K562 (cell line): ENCODE measurements around the gene ERMP1. TPM values are rescaled to one million over a fixed set of nuclear protein-coding genes. Genes with fewer than 3 reads are reported as not detected.

ENCODE experiments used
- ATAC-seq: fragments of 200-7000 bp; cut with Tn5 transposase; 3 replicates; pipeline ENCODE4 v1.9.1; 2020; ENCODE audit warnings: moderate library complexity
- BruUV-seq: library from RNA; stranded (reverse); fragments of 400-500 nt; replicated peaks from 2 replicates; lab custom pipeline; 2021; lab: Mats Ljungman, UMichigan
- CTCF ChIA-PET: fragments of 300-600 bp; formaldehyde crosslinking; extraction: SDS; loops from one replicate; lab custom pipeline; 2021; ENCODE audit warnings: low intra/inter-chr PET ratio; lab: Yijun Ruan, JAX
- POLR2A ChIA-PET: fragments of 300-600, 350-650 bp; sonication (Branson Sonifier 250); formaldehyde crosslinking; extraction: SDS; loops from one replicate; lab custom pipeline; 2021; ENCODE audit warnings: antibody characterized with exemption, inconsistent platforms; lab: Yijun Ruan, JAX
- DNase-seq, 4 experiments: peaks; one replicate each; pipeline versions ENCODE4 v3.0.0 to v3.0.0-alpha.2; 2011 to 2018; ENCODE audit warnings: low spot score in 3 of 4, mixed read lengths in 3 of 4; ENCODE audit errors: extremely low read depth in 1 of 4
- FAIRE-seq: peaks from 2 replicates; lab custom pipeline; 2011; peaks lifted over from hg19 to GRCh38; lab: Jason Lieb, UNC
- H2AFZ ChIP-seq: 2 replicates; pipeline ENCODE4 v1.6.0; 2011; ENCODE audit warnings: low read depth, low read length, control low read depth, inconsistent platforms
- H3K27ac ChIP-seq: fragments of 200-600 bp; 3 replicates; pipeline ENCODE4 v1.8.0; 2011; ENCODE audit warnings: low read depth, mild to moderate bottlenecking, control low read depth, inconsistent platforms, low read length, moderate library complexity, mixed read lengths; ENCODE audit errors: extremely low read depth
- H3K27me3 ChIP-seq, 2 experiments: fragments of 300-600 bp in 1 of 2; 2 replicates in 1 of 2; 3 replicates in 1 of 2; pipeline versions ENCODE4 v1.6.0 to v1.8.0; 2011; ENCODE audit warnings: inconsistent platforms in 2 of 2, low read length in 2 of 2, mild to moderate bottlenecking in 1 of 2, mixed read lengths in 1 of 2, moderate library complexity in 1 of 2; ENCODE audit not compliant: control insufficient read depth in 2 of 2, insufficient read depth in 2 of 2
- H3K36me3 ChIP-seq: fragments of 300-600 bp; 3 replicates; pipeline ENCODE4 v1.8.0; 2011; ENCODE audit warnings: mild to moderate bottlenecking, low read length, inconsistent platforms; ENCODE audit not compliant: control insufficient read depth, insufficient read depth
- H3K4me1 ChIP-seq, 2 experiments: fragments of 200-600 bp in 1 of 2; replicated peaks in 1 of 2; 2 replicates in 1 of 2; 3 replicates in 1 of 2; pipeline versions ENCODE4 v1.5.1 to v1.8.0; 2011; ENCODE audit warnings: inconsistent platforms in 2 of 2, low read length in 2 of 2, mild to moderate bottlenecking in 1 of 2, mixed read lengths in 1 of 2, moderate library complexity in 1 of 2; ENCODE audit not compliant: control insufficient read depth in 2 of 2, insufficient read depth in 2 of 2
- H3K4me2 ChIP-seq: 2 replicates; pipeline ENCODE4 v1.6.1; 2011; ENCODE audit warnings: low read length, control low read depth, inconsistent platforms, mixed read lengths; ENCODE audit not compliant: insufficient read depth
- H3K4me3 ChIP-seq: fragments of 200-600 bp; sonication (generic), shearing (Covaris generic); 2 replicates; pipeline ENCODE4 v1.5.1; 2016; ENCODE audit warnings: control low read depth, inconsistent platforms
- H3K79me2 ChIP-seq: fragments of 200-600 bp; 3 replicates; pipeline ENCODE4 v1.8.0; 2011; ENCODE audit warnings: low read length, inconsistent platforms; ENCODE audit not compliant: control insufficient read depth, insufficient read depth
- H3K9ac ChIP-seq, 2 experiments: 2 replicates each; pipeline versions ENCODE4 v1.6.0 to v1.6.1; 2011; ENCODE audit warnings: low read depth in 2 of 2, low read length in 2 of 2, control low read depth in 1 of 2, inconsistent platforms in 1 of 2, mild to moderate bottlenecking in 1 of 2, mixed read lengths in 1 of 2; ENCODE audit not compliant: insufficient read depth in 1 of 2
- H3K9me1 ChIP-seq: one replicate; pipeline ENCODE4 v1.6.0; 2011; ENCODE audit warnings: inconsistent platforms, mild to moderate bottlenecking, low read length, moderate library complexity; ENCODE audit not compliant: control insufficient read depth, insufficient read depth
- H3K9me3 ChIP-seq: replicated peaks from 2 replicates; pipeline ENCODE4 v1.5.1; 2011; ENCODE audit warnings: low read depth, low read length, inconsistent platforms; ENCODE audit not compliant: control insufficient read depth, insufficient read depth
- H4K20me1 ChIP-seq: replicated peaks from 2 replicates; pipeline ENCODE4 v1.6.1; 2011; ENCODE audit warnings: low read length, inconsistent platforms, mixed read lengths; ENCODE audit not compliant: control insufficient read depth, insufficient read depth
- CBFA2T3 ChIP-seq: fragments of 450-650 bp; IDR thresholded peaks from 2 replicates; pipeline ENCODE4 v1.6.1; 2017
- CBX1 ChIP-seq: sonication (generic); IDR thresholded peaks from 2 replicates; pipeline ENCODE4 v1.6.1; 2016; ENCODE audit warnings: antibody characterized with exemption, low read depth, mild to moderate bottlenecking
- DACH1 ChIP-seq: fragments of 450-650 bp; IDR thresholded peaks from 2 replicates; pipeline ENCODE4 v1.6.1; 2018; ENCODE audit not compliant: partially characterized antibody
- DPF2 ChIP-seq: fragments of 450-650 bp; IDR thresholded peaks from 2 replicates; pipeline ENCODE4 v1.6.1; 2016
- ELK1 ChIP-seq: sonication (generic); formaldehyde crosslinking; IDR thresholded peaks from 2 replicates; pipeline ENCODE4 v1.8.1; 2022; ENCODE audit warnings: missing genetic modification reagents
- ETS1 ChIP-seq: conservative IDR thresholded peaks from 2 replicates; pipeline ENCODE4 v1.6.1; 2011; ENCODE audit warnings: low read depth, mild to moderate bottlenecking, low read length; ENCODE audit not compliant: control insufficient read depth
- KLF1 ChIP-seq: fragments of 450-650 bp; IDR thresholded peaks from 2 replicates; pipeline ENCODE4 v1.6.1; 2016; ENCODE audit warnings: missing genetic modification characterization, missing compliant biosample characterization
- L3MBTL2 ChIP-seq: fragments of 450-650 bp; IDR thresholded peaks from 2 replicates; pipeline ENCODE4 v1.6.1; 2016; ENCODE audit warnings: mild to moderate bottlenecking, moderate library complexity
- NCOA1 ChIP-seq: fragments of 450-650 bp; IDR thresholded peaks from 2 replicates; pipeline ENCODE4 v1.6.1; 2016; ENCODE audit warnings: low read depth
- NCOR1 ChIP-seq: fragments of 450-650 bp; IDR thresholded peaks from 2 replicates; pipeline ENCODE4 v1.6.1; 2016; ENCODE audit warnings: mild to moderate bottlenecking, moderate library complexity
- SFPQ ChIP-seq: fragments of 200-400 bp; formaldehyde crosslinking; IDR thresholded peaks from 2 replicates; pipeline ENCODE4 v1.6.1; 2017; ENCODE audit warnings: mild to moderate bottlenecking, low read depth, low read length, moderate library complexity
- SNRNP70 ChIP-seq: fragments of 200-400 bp; formaldehyde crosslinking; optimal IDR thresholded peaks from 2 replicates; pipeline ENCODE3; 2017; ENCODE audit warnings: low read depth, low read length
- ZNF75A ChIP-seq: fragments of 450-650 bp; formaldehyde crosslinking; IDR thresholded peaks from 2 replicates; pipeline ENCODE4 v1.4.0; 2020; ENCODE audit warnings: mild to moderate bottlenecking
- ZNF778 ChIP-seq: fragments of 450-650 bp; formaldehyde crosslinking; IDR thresholded peaks from 2 replicates; pipeline ENCODE4 v1.4.0; 2020; ENCODE audit warnings: mild to moderate bottlenecking, moderate library complexity
- WGBS: fragments of 100-300 bp; shearing (Covaris generic); methylation state at CpG from one replicate; pipeline ENCODE4 v1.1.6; 2016; ENCODE audit warnings: low coverage, mixed read lengths; ENCODE audit not compliant: insufficient coverage; ENCODE audit errors: missing lambda C conversion rate; 5-methylcytosine and 5-hydroxymethylcytosine counted together
- in situ Hi-C: fragments of 300-500 bp; cut with MboI; formaldehyde crosslinking; loops from 4 replicates; pipeline ENCODE4 v1.15.0; 2018; ENCODE audit warnings: inconsistent platforms, mixed read lengths
- intact Hi-C: fragments of 100-400 bp; cut with micrococcal nuclease; formaldehyde crosslinking; loops from 2 replicates; pipeline ENCODE4 v1.14.2; 2022
- polyA plus RNA-seq, 8 experiments: library from polyadenylated mRNA; depleted of rRNA in 4 of 8; stranded (reverse) in 5 of 8; unstranded in 3 of 8; fragments of >200 nt; fragmentation: Nextera tagmentation in 2 of 8; fragmentation: Illumina TruSeq in 1 of 8; extraction: Ambion mirVana in 2 of 8; extraction: Trizol in 1 of 8; gene quantifications; 2 replicates each; pipeline versions ENCODE4 v1.2.1 to v1.2.3, GENCODE V29; 2011 to 2014; ENCODE audit warnings: inconsistent platforms in 1 of 8, missing spikeins in 1 of 8
- total RNA-seq, 7 experiments: library from RNA; depleted of rRNA in 6 of 7; stranded (reverse); fragments of >200 nt in 6 of 7; fragmentation: Illumina TruSeq in 2 of 7; extraction: Trizol in 2 of 7; gene quantifications; 2 replicates each; pipeline versions ENCODE4 v1.2.1 to v1.2.3, GENCODE V29; 2011 to 2021; ENCODE audit warnings: low replicate concordance in 1 of 7

ERMP1 gene
- total and polyA plus RNA-seq, 9 of the 15 experiments (the other 6 are each of a cell fraction or from before 2014, with no cell fraction given) = 2.5 to 26.3 (median 12.6) TPM

GRCh38 chr9:5874048-5874447 is 41.1 kb upstream of the ERMP1 start (continued):
- TF ChIP-seq SFPQ (no peak), KLF1 (no peak), L3MBTL2 (no peak)

- DNase-seq (no peak), FAIRE-seq (no peak), ATAC-seq (no peak)
- H3K4me3 ChIP-seq = no peak overlapping the region
- no peaks in the 10 kb centered on the region; the same call in 2 of the 3 replicates for H3K36me3 ChIP-seq
- in situ Hi-C loops (no loop called here), intact Hi-C loops (no loop called here)
- H3K79me2 ChIP-seq = no peaks in the 10 kb centered on the region
- no peak overlapping the region for H3K27ac ChIP-seq
- H4K20me1 ChIP-seq = no peaks in the 10 kb centered on the region
- peaks cover 13 to 34% of the 10 kb centered on the region in 2 experiments; a peak in 4 of 5 replicates for H3K4me1 ChIP-seq
- POLR2A ChIA-PET = interaction anchor here (0.6 kb wide), 1 partner anchor 197 kb away, joined by 4 read pairs; no protein-coding TSS in a partner anchor
- no peak overlapping the region for H3K9ac ChIP-seq
- H3K4me2 ChIP-seq = no peak overlapping the region
- no TSS peak for BruUV-seq
- CTCF ChIA-PET = no interaction called here
- WGBS = 43% methylated on average over 3 of the region's 5 CpGs
- H2AFZ ChIP-seq = no peak overlapping the region
- TF ChIP-seq CBX1 (no peak), ZNF75A (CRISPR knock-in tag) (no peak), CBFA2T3 (peak; percentile 35; the same call in 1 of the 2 replicates), ELK1 (no peak), ETS1 (no peak), NCOA1 (no peak), SNRNP70 (no peak), NCOR1 (no peak), ZNF778 (no peak), DACH1 (no peak), DPF2 (peak; percentile 32; the same call in 1 of the 2 replicates)
- H3K27me3 ChIP-seq = no peaks in the 10 kb centered on the region
- peaks cover 2% of the 10 kb centered on the region for H3K9me1 ChIP-seq
- H3K9me3 ChIP-seq = no peaks in the 10 kb centered on the region
Observed at GRCh38 chr9:5873439-5873838, 40.5 kb upstream of the ERMP1 start.
